Stimulated activated CD4-positive, alpha-beta T cell treated with anti-CD3 and anti-CD28 coated beads, TNF-alpha, amount 100 ng/mL, for 48 hours (primary cell): Measurements from ENCODE around the gene EZH1.
A peak's percentile ranks its signal among the peaks of the same experiment; 100 is the strongest.
"Not testable (repeated sequence)": the region's sequence is repeated elsewhere in the genome, so short reads cannot be mapped to it uniquely, and the experiment has no call there.

ENCODE experiments used
- DNase-seq, 3 donors: peaks; one replicate each; pipeline ENCODE4 v3.0.0-alpha.2; 2020; ENCODE audit warnings: low read depth in 3 of 3

The EZH1 gene

GRCh38 chr17:42669977-42670788 is 74.7 kb downstream of the EZH1 start:
- no peak for DNase-seq

GRCh38 chr17:42669705-42669976 is 75.2 kb downstream of the EZH1 start:
- DNase-seq: no peak

GRCh38 chr17:42667088-42667951 is 77.5 kb downstream of the EZH1 start:
- DNase-seq: no peak

- not testable (repeated sequence) for DNase-seq
Observed at GRCh38 chr17:42666126-42666525, 78.7 kb downstream of the EZH1 start.

GRCh38 chr17:42665581-42666001 is 79.2 kb downstream of the EZH1 start:
- DNase-seq: no peak

- DNase-seq: no peak
Observed at GRCh38 chr17:42660692-42661345, 84.0 kb downstream of the EZH1 start.

- DNase-seq: not testable (repeated sequence)
Observed at GRCh38 chr17:42659932-42660274, 84.9 kb downstream of the EZH1 start.

- DNase-seq: peak; percentile 56 to 63 (median 59)
Observed at GRCh38 chr17:42659079-42659931, 85.5 kb downstream of the EZH1 start, which contains the start of gene TUBG2. Gene TUBG2, plus strand, starts transcription at chr17:42659284. Its CDS starts 220 bp downstream, at chr17:42659504.

GRCh38 chr17:42657824-42658588 is 86.8 kb downstream of the EZH1 start:
- DNase-seq: no peak

- DNase-seq: no peak
Observed at GRCh38 chr17:42655528-42655927, 89.3 kb downstream of the EZH1 start.

GRCh38 chr17:42653179-42654124 is 91.4 kb downstream of the EZH1 start:
- DNase-seq: no peak

GRCh38 chr17:42651392-42651791 is 93.4 kb downstream of the EZH1 start:
- DNase-seq: no peak
